Activated CD8-positive, alpha-beta memory T cell treated with anti-CD3 and anti-CD28 coated beads for 24 hours (primary cell): Measurements from ENCODE around the gene OR51E2.

Source experiments
- DNase-seq: peaks from one replicate; pipeline ENCODE4 v3.0.0-alpha.2; 2020

The OR51E2 gene

DNA sequence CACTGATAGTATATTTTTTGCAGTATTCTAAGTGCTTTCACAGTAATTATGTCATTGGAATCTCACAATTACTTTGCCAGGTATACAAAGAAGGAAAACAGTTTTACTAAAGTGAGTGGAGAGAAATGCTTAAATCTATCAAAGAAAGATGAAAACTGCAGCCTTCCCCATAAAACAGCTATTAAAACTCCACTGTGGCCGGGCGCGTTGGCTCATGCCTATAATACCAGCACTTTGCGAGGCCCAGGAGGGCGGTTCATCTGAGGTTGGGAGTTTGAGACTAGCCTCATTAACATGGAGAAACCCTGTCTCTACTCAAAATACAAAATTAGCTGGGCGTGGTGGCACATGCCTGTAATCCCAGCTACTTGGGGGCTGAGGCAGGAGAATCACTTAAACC is 34.8 kb downstream of the OR51E2 start:
- DNase-seq: no peak

DNA sequence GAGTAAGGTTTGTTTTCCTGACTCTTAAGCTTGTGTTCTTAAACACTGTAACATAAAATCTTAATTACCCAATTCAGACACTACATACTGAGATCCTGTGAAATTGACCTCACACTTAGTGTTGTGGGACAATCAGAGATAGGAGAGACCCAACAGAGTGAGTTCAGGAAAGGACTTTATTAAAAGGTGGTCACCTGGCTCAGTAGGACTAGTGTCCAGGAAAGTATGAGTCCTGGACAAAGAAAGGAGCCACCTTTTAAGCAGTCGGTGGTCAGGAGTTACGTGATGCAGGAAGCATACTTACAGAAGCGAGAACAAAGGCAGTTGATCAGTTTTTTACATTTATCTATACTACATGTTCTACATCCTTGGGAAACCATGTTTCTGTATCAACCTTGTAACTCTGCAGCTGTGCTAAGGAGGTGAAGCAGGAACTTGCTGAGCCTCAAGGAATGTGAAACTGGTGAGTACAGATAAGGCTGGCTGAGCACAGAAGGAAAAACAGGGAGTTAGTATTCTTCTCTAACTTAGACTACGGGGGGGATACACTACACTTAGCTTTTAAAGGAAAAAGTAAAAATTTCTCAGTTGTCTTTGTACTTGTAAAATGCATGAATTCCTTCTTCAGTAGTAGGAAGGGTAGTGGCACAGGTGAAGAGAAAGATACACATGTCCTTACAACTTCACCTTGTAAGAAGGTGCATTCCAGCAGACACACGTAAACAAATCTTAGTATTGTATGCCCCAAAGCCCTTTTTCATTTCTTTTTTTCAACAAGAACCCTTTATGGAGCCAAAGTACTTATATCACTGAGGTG is 38.8 kb downstream of the OR51E2 start:
- DNase-seq: no peak

DNA sequence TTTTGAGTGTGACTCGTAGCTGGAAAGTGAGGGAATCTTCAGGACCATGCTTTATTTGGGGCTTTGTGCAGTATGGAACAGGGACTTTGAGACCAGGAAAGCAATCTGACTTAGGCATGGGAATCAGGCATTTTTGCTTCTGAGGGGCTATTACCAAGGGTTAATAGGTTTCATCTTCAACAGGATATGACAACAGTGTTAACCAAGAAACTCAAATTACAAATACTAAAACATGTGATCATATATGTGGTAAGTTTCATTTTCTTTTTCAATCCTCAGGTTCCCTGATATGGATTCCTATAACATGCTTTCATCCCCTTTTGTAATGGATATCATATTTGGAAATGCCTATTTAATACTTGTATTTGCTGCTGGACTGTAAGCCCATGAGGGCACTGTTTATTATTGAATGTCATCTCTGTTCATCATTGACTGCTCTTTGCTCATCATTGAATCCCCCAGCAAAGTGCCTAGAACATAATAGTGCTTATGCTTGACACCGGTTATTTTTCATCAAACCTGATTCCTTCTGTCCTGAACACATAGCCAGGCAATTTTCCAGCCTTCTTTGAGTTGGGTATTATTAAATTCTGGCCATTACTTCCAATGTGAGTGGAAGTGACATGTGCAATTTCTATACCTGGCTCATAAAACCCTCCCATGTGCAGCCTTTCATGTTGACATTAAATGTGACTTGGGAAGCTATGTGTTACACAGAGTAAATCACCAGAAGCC is 42.9 kb downstream of the OR51E2 start:
- DNase-seq: no peak

DNA sequence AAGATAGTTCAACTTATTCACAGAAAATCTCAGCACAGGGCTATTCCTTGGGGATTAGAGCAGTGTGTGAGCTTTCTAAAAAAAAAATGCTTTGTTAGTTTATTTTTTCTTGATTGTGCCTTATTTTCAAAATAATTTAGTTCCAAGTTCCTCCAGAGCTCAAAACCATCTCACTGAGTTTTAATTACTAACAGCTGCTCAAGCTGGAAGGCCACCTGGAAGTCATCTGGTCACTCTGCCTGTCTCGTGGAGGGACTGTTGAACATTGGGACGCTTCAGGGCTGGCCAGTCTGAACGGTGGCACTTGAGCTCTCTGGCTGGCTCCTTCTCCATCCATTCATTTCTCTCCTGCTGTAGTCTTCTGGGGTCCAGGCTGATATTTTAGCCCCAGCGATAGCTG is 49.9 kb downstream of the OR51E2 start:
- DNase-seq: no peak

DNA sequence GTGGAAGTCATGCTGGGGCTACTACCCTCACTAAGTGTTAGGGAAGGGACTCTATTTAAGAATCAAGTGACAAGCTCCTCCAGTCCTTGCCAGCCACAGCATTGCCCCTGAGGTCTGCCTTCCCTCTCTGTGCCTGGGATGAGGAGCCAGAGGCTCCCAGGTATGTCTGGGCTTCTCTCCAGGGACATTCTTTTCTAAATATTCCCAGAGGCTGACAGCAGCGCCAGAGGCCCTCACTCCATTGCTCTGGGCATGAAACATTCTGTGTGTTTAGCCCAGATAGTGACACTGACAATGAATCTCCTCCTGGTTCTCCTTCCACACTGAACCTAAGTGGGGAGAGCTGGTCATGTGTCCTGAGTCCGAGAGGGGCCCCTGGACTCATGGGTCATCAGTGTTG is 51.7 kb downstream of the OR51E2 start:
- DNase-seq: no peak

DNA sequence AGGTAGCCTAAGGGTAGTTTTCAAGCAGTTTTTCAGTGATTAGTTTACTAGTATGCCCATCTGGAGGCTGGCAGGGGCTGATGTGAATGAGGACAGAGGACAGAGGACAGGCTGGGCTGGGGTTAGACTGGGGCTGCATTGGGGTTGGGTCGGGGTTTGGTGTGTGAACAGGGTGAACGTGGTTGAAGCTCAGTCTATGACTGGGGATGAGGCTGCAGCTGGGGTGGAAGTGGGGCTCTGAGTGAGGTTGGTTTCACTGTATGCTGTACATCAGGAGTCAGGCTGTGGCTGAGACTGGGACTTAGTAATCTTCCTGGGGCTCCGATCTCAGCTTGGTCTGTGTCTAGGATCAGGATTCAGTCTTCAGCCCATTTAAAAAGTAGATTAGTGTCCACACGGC is 53.4 kb downstream of the OR51E2 start:
- no peak for DNase-seq

DNA sequence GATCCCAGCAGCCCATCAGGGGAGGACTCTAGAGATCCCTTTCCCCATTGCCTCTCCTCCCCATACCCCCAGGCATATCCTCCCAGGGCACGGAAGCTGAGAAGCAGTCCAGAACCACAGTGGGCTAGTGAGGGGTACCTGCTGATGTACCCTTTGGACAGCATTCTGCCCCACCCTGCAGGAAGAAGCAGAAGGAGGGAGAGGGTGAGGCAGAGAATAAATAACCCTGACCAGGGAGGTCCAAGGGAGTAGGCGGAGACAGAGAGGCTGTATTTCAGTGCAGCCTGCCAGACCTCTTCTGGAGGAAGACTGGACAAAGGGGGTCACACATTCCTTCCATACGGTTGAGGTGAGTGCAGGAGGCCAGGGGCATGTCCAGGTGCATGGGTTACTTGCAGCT is 54.0 kb downstream of the OR51E2 start, which contains the start of gene OR51E1:
TSS of gene OR51E1 (plus strand) at position 301 of the 400 bp plus-strand sequence. CDS start 8,545 bp downstream, outside the sequence.
- DNase-seq: no peak

DNA sequence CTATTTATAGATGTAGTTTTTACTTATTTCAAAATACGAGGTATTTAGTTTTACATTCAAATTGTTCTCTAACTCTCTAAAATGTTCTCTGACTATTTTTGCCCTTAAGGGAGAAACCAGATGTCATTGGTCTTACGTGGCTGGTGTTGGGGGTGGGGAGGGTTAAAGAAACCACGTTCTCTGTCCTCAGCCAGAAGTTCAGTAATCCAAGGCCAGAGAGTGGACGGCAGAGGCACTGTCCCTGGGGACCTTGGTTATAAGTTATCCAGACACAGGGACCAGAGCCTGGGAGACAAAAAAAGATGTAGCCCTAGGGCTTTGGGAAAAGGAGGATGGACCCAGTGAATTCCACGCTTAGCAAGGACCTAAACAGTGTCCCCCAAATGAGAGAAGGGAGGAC is 54.6 kb downstream of the OR51E2 start:
- no peak for DNase-seq

DNA sequence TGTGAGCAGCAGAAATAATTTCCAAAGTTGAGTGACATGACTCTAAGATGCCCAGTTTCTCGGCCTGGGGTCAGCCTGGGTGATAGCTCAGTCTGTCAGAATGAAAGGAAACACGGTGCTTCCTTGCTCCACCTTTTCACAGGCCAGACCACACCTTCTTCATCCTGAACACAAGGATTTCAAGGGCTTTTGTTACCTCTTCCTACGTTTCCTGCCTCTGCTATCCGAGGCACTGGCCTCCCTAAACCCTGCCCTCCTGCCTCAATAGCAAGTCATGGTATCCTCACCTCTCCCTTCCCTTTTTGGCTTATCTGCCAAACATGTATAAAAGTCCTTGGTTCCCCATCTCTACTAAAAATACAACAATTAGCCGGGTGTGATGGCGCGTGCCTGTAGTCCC is 55.6 kb downstream of the OR51E2 start:
- no peak for DNase-seq

DNA sequence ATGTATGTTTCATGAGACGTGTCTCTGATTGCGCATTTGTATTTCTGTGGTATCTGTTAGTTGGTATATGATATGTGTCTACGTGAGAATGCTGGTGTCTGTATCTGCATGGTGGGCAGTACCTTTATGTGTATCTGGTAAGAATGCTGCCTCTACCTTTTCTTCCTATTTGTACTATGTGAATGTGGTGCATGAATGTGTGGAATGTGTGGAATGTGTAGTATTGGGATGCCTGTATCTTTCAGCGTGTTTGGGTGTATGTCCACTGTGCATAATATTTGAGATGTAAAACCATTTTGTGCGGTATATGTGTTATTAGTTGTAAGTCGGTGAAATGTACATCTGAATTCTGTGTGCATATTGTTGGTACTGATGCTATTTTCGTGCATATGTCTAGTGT is 56.2 kb downstream of the OR51E2 start:
- DNase-seq: no peak

DNA sequence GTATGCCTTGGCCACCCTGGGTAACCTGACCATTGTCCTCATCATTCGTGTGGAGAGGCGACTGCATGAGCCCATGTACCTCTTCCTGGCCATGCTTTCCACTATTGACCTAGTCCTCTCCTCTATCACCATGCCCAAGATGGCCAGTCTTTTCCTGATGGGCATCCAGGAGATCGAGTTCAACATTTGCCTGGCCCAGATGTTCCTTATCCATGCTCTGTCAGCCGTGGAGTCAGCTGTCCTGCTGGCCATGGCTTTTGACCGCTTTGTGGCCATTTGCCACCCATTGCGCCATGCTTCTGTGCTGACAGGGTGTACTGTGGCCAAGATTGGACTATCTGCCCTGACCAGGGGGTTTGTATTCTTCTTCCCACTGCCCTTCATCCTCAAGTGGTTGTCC is 57.7 kb downstream of the OR51E2 start:
- no peak for DNase-seq

DNA sequence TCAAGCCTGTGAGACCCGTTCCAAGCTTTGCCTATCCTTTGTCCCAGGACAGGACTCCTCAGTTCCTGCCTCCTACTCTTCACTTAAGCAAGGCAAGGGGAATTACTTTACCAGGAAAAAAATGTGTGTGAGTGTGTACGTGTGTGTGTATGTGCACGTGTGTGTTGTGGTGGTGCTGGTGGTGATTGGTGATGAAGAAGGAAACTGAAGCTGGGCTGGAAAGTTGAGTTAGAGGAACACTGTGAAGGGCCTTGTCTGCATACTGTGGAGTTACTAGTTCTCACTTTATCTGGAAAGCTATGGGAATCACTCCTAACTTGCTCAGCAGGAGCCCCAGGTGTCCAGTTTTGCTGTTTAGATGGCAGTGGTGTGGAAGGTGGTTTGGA is 60.0 kb downstream of the OR51E2 start:
- DNase-seq: no peak

DNA sequence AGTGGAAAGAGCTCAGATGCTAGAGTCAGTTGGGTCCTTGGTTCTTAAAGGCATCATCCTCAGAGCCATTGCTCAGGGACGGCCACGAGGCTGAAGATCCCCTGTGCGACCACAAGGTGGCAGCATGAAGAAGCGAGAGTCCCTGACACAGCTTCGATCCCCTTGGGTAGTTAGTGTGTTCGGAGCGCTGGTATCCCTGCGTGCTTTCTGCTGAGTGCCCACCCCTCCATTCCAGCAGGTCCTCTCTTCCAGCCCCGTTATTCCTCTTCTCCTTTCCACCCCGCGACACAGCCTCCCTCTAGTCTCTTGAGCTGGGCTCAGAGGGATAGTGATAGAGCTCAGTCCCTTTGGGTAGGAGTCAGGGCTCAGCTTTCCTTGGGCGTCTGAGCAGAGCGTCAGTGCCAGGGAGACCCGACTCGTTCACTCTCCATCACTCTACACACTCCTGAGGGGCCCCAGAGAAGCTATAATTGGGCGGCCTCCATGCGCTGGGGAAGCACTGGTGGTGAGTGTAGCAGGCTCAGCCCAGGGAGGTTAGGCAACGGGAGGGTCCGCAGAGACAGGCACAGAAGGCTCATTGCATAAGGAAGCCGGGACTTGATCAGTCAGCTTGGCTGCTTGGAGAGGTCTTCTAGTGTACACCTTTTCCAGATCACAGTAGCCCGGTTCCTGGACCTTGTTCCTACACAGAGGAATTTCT is 60.5 kb downstream of the OR51E2 start, which contains the start of gene OR51D1:
TSS of gene OR51D1 (plus strand) at position 516 of the 700 bp plus-strand sequence. CDS start 2,314 bp downstream, outside the sequence.
- peak; percentile 83 for DNase-seq

DNA sequence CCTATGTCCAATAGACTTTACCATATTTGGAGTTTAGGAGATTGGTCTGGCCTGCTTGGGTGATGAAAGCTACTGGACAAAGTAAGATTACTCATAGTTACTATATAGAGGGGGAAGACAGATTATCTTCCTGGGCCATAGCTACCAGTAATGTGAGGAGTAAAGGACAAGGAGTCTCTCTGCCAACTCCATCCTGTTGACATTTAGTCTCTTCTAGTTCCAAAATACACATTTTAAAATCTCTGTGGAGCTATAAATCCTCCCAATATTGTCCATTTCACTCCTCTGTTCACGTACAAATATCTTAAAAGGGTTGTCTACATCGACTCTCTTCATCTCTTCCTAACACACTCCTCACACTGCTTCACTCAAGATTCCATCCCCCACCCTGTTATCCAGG is 61.5 kb downstream of the OR51E2 start:
- no peak for DNase-seq
